Endothelial cell of umbilical vein (primary cell): ENCODE results near the gene CRYGN. TPM values are rescaled to one million over a fixed set of nuclear protein-coding genes. Genes with fewer than 3 reads are reported as not detected.

Experiments used
- BruUV-seq: library from RNA; stranded (reverse); fragments of 400-500 nt; replicated peaks from 2 replicates; lab custom pipeline; 2021; lab: Mats Ljungman, UMichigan
- CTCF ChIA-PET: fragments of 300-600, 350-600 bp; sonication (Branson Sonifier 250); formaldehyde crosslinking; loops from one replicate; lab custom pipeline; 2021; ENCODE audit warnings: antibody characterized with exemption, inconsistent platforms; lab: Charles Lee
- POLR2A ChIA-PET: fragments of 300-600, 350-600 bp; sonication (Branson Sonifier 250); formaldehyde crosslinking; loops from one replicate; lab custom pipeline; 2021; ENCODE audit warnings: antibody characterized with exemption, inconsistent platforms; lab: Charles Lee
- DNase-seq: peaks from one replicate; pipeline ENCODE4 v3.0.0-alpha.2; 2011; ENCODE audit warnings: low read depth, low spot score
- FAIRE-seq: peaks from 2 replicates; lab custom pipeline; 2011; peaks lifted over from hg19 to GRCh38; lab: Jason Lieb, UNC
- H2AFZ ChIP-seq: 2 replicates; pipeline ENCODE4 v1.6.0; 2012; ENCODE audit warnings: low read depth, low read length, control low read depth, inconsistent platforms
- H3K27ac ChIP-seq: 2 replicates; pipeline ENCODE4 v1.5.1; 2011; ENCODE audit warnings: low read depth, mild to moderate bottlenecking, control low read depth, low read length, moderate library complexity; ENCODE audit not compliant: insufficient read depth
- H3K27me3 ChIP-seq, 2 experiments: 2 replicates each; pipeline versions ENCODE4 v1.6.0 to v1.6.1; 2011; ENCODE audit warnings: low read length in 2 of 2, mixed read lengths in 1 of 2; ENCODE audit not compliant: control insufficient read depth in 2 of 2, insufficient read depth in 2 of 2
- H3K36me3 ChIP-seq, 2 experiments: 2 replicates in 1 of 2; 3 replicates in 1 of 2; pipeline ENCODE4 v1.5.1; 2011; ENCODE audit warnings: low read length in 2 of 2, mild to moderate bottlenecking in 1 of 2, moderate library complexity in 1 of 2; ENCODE audit not compliant: control insufficient read depth in 2 of 2, insufficient read depth in 2 of 2; ENCODE audit errors: extremely low read depth in 1 of 2
- H3K4me1 ChIP-seq: 3 replicates; pipeline ENCODE4 v1.5.1; 2011; ENCODE audit warnings: mild to moderate bottlenecking, low read length; ENCODE audit not compliant: control insufficient read depth, insufficient read depth; ENCODE audit errors: extremely low read depth
- H3K4me2 ChIP-seq: 2 replicates; pipeline ENCODE4 v1.6.1; 2011; ENCODE audit warnings: low read length, control low read depth, mixed read lengths; ENCODE audit not compliant: insufficient read depth
- H3K4me3 ChIP-seq, 3 experiments: fragments of 200-600 bp in 1 of 3; sonication (generic), shearing (Covaris generic) in 1 of 3; replicated peaks in 1 of 3; 2 replicates each; pipeline ENCODE4 v1.5.1; 2011 to 2016; ENCODE audit warnings: control low read depth in 3 of 3, low read length in 3 of 3, mild to moderate bottlenecking in 2 of 3, inconsistent platforms in 1 of 3, low read depth in 1 of 3, moderate library complexity in 1 of 3; ENCODE audit not compliant: insufficient read depth in 1 of 3
- H3K79me2 ChIP-seq: 2 replicates; pipeline ENCODE4 v1.6.0; 2012; ENCODE audit warnings: low read length, inconsistent platforms; ENCODE audit not compliant: control insufficient read depth, insufficient read depth
- H3K9ac ChIP-seq: replicated peaks from 2 replicates; pipeline ENCODE3; 2011; ENCODE audit warnings: low read length, control low read depth; ENCODE audit not compliant: insufficient read depth; ENCODE audit errors: extremely low read depth
- H3K9me1 ChIP-seq: replicated peaks from 3 replicates; pipeline ENCODE4 v1.6.0; 2011; ENCODE audit warnings: mild to moderate bottlenecking, low read length; ENCODE audit not compliant: control insufficient read depth, insufficient read depth; ENCODE audit errors: extremely low read depth
- H3K9me3 ChIP-seq: replicated peaks from 2 replicates; pipeline ENCODE4 v1.5.1; 2012; ENCODE audit warnings: low read length, inconsistent platforms; ENCODE audit not compliant: control insufficient read depth, insufficient read depth
- H4K20me1 ChIP-seq: replicated peaks from 2 replicates; pipeline ENCODE3; 2011; ENCODE audit warnings: mild to moderate bottlenecking, low read length; ENCODE audit not compliant: control insufficient read depth, insufficient read depth; ENCODE audit errors: extremely low read depth
- EZH2 ChIP-seq: IDR thresholded peaks from 2 replicates; pipeline ENCODE4 v1.6.1; 2012; ENCODE audit warnings: borderline replicate concordance, low read depth, mild to moderate bottlenecking, moderate library complexity, low read length, inconsistent platforms; ENCODE audit not compliant: severe bottlenecking
- FOS ChIP-seq: IDR thresholded peaks from 2 replicates; pipeline ENCODE4 v1.6.1; 2011; ENCODE audit warnings: mild to moderate bottlenecking, low read length, moderate library complexity, borderline replicate concordance; ENCODE audit not compliant: insufficient read depth
- GATA2 ChIP-seq: IDR thresholded peaks from 2 replicates; pipeline ENCODE4 v1.7.0; 2011; ENCODE audit warnings: low read depth, mild to moderate bottlenecking, moderate library complexity, mixed read lengths, low read length; ENCODE audit not compliant: insufficient read length, insufficient read depth
- JUN ChIP-seq: IDR thresholded peaks from 2 replicates; pipeline ENCODE4 v1.6.1; 2011; ENCODE audit warnings: borderline replicate concordance, low read depth; ENCODE audit not compliant: insufficient read length, insufficient read depth
- MAX ChIP-seq: IDR thresholded peaks from 2 replicates; pipeline ENCODE4 v1.6.1; 2011; ENCODE audit not compliant: insufficient read depth, insufficient read length
- MYC ChIP-seq: IDR thresholded peaks from one replicate; pipeline ENCODE4 v1.6.1; 2011; ENCODE audit warnings: mild to moderate bottlenecking, low read depth, low read length
- POLR2A ChIP-seq: IDR thresholded peaks from 2 replicates; pipeline ENCODE4 v1.6.1; 2012; ENCODE audit warnings: low read depth, mild to moderate bottlenecking, control low read depth, low read length
- POLR2AphosphoS5 ChIP-seq: IDR thresholded peaks from 2 replicates; pipeline ENCODE4 v1.6.1; 2012; ENCODE audit warnings: low read depth, mild to moderate bottlenecking, control low read depth, low read length, moderate library complexity; ENCODE audit not compliant: insufficient read depth
- dilution Hi-C: fragments of 300-500 bp; cut with MboI; formaldehyde crosslinking; loops from one replicate; pipeline ENCODE4 v1.15.0; 2019; ENCODE audit warnings: low sequenced_read_pairs; ENCODE audit not compliant: extremely low pct_ligation_motif_present
- intact Hi-C: fragments of 100-400 bp; cut with micrococcal nuclease; formaldehyde crosslinking; loops from one replicate; pipeline ENCODE4 v1.10.0; 2022
- polyA plus RNA-seq, 4 experiments: library from polyadenylated mRNA; depleted of rRNA in 3 of 4; stranded (reverse) in 3 of 4; unstranded in 1 of 4; fragments of >200 nt; gene quantifications; 2 replicates each; pipeline versions ENCODE4 v1.2.1 to v1.2.3, GENCODE V29; 2011 to 2012; ENCODE audit warnings: missing spikeins in 1 of 4
- total RNA-seq: library from RNA; stranded (reverse); gene quantifications from 2 replicates; pipeline ENCODE4 v1.2.3, GENCODE V29; 2021
- TF ChIP-seq, protein P1 (sequence below), 2 donors: IDR thresholded peaks; 1 replicate in 1 of 2; 2 replicates in 1 of 2; pipeline ENCODE4 v1.5.1; 2011; ENCODE audit warnings: low read length in 2 of 2, mild to moderate bottlenecking in 2 of 2, moderate library complexity in 2 of 2, control low read depth in 1 of 2, inconsistent platforms in 1 of 2, low read depth in 1 of 2; ENCODE audit not compliant: insufficient read depth in 1 of 2; ENCODE audit errors: extremely low read depth in 1 of 2

CRYGN gene
- total and polyA plus RNA-seq, 2 donors (not counting 3 experiments of a cell fraction or from before 2014, with no cell fraction given), result not detected

- intact Hi-C loops, result no loop called here
- H3K9me1 ChIP-seq, result no peaks in the 10 kb centered on the region
- H2AFZ ChIP-seq, result no peak overlapping the region
- H3K9me3 ChIP-seq, result no peaks in the 10 kb centered on the region
- H3K27me3 ChIP-seq, result peaks cover 10% of the 10 kb centered on the region in 2 experiments
- no peaks in the 10 kb centered on the region for H4K20me1 ChIP-seq
- TF ChIP-seq POLR2AphosphoS5, result no peak
- TF ChIP-seq MYC, result no peak
- TF ChIP-seq POLR2A, result no peak
- no peak for TF ChIP-seq EZH2
- no peak for TF ChIP-seq JUN
- TF ChIP-seq FOS, result no peak
- TF ChIP-seq, protein P1, sequence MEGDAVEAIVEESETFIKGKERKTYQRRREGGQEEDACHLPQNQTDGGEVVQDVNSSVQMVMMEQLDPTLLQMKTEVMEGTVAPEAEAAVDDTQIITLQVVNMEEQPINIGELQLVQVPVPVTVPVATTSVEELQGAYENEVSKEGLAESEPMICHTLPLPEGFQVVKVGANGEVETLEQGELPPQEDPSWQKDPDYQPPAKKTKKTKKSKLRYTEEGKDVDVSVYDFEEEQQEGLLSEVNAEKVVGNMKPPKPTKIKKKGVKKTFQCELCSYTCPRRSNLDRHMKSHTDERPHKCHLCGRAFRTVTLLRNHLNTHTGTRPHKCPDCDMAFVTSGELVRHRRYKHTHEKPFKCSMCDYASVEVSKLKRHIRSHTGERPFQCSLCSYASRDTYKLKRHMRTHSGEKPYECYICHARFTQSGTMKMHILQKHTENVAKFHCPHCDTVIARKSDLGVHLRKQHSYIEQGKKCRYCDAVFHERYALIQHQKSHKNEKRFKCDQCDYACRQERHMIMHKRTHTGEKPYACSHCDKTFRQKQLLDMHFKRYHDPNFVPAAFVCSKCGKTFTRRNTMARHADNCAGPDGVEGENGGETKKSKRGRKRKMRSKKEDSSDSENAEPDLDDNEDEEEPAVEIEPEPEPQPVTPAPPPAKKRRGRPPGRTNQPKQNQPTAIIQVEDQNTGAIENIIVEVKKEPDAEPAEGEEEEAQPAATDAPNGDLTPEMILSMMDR (IDR thresholded peaks at IDR 0.05; ENCODE audit: extremely low read depth in 1 of 2, insufficient read depth in 1 of 2, low read depth in 1 of 2, low read length in 2 of 2), result no peak
- TF ChIP-seq GATA2, result no peak
- TF ChIP-seq MAX, result no peak
- no peak for FAIRE-seq
- H3K4me1 ChIP-seq, result no peaks in the 10 kb centered on the region
- dilution Hi-C loops, result no loop called here
- ChIA-PET CTCF (interaction anchor here (1.2 kb wide), 1 partner anchor 14 kb away, joined by 4 read pairs; no protein-coding TSS in a partner anchor), POLR2A (no interaction called here)
- H3K36me3 ChIP-seq, result no peaks in the 10 kb centered on the region
- BruUV-seq, result no TSS peak
- no peak overlapping the region for H3K4me2 ChIP-seq
- no peak for DNase-seq
- no peak overlapping the region for H3K27ac ChIP-seq
- no peak overlapping the region for H3K9ac ChIP-seq
- H3K79me2 ChIP-seq, result no peaks in the 10 kb centered on the region
- H3K4me3 ChIP-seq, result no peak overlapping the region
These were observed 5.4 kb downstream of the CRYGN start for GRCh38 chr7:151434549-151434948.
